GM20431 (cell line): Measurements from ENCODE around the gene MBP.

Experiments
- in situ Hi-C: fragments of 300-500 bp; cut with MseI, MboI; formaldehyde crosslinking; loops from one replicate; pipeline ENCODE4 v1.15.0; 2020; ENCODE audit warnings: low sequenced_read_pairs; ENCODE audit not compliant: unreplicated experiment

Gene MBP

DNA sequence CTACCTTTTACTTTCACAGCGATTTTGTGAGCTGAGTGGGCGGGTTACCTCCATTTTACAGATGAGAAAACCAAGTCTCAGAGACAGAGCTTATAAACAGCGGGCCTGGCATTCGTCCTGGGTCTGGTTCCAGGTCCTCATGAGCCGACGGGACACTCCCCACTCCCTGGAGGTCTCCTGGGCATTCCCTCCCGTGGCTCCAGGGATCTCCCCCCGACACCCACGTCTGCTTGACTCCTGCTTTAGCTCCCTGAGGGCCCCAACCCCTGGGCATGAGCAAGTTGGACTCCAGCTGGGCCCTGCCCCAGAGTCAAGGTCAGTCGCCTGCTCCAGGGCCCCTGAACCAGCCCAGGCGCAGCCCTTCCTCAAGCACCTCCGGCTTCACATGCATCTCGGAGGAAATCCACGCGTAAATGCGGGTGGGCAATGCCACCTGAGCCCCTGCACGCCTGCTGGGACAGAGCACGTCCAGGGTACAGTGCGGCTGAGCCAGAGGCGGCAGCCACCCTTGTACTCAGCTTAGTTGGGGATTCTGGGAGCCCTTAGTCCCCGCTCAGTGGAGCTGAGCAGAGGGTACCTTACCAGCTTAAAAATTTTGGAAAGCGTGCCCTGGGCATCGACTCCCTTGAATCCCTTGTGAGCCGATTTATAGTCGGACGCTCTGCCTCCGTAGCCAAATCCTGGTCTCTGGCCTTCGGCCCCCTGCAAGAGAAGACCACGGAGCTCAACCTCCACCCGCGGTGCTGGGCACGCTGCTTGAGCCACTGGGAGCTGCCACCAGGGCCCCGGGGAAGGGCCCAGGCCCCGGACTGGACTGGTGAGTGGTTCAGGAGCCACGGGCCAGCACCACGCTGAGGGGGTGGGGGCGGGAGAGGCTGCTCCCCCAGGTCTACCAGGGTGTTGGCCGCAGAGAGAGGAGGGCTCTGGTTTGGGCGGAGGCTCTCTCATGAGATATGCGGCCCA, 148.1 kb downstream of the MBP start:
- in situ Hi-C loops, result loop anchor here (10.0 kb wide), 1 partner anchor 60 kb away; no protein-coding TSS in a partner anchor

GRCh38 chr18:76983613-76984051, 149.0 kb downstream of the MBP start:
- in situ Hi-C loops, result loop anchor here (10.0 kb wide), 1 partner anchor 59 kb away; no protein-coding TSS in a partner anchor

GRCh38 chr18:76982841-76983583, 149.6 kb downstream of the MBP start:
- in situ Hi-C loops, result loop anchor here (10.0 kb wide), 1 partner anchor 58 kb away; no protein-coding TSS in a partner anchor

DNA sequence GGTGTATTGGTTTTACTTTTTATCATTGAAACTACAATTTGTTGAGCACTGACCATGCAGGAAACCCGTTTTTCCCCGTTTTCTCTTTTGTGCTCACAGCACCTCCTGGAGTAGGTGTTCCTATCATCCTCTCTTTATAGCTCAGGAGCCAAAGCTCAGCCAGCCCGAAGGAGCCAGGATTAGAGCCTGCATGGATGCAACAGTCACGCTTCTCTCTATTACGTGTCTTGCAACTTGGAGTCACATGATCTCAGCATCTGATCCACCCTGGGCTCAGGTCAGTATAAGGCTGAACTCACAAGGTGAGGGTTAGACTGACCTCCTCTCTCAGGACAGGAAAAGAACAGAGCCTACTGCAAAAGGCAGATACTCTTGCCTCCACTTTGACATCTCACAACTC, 150.5 kb downstream of the MBP start:
- in situ Hi-C loops, result loop anchor here (10.0 kb wide), 1 partner anchor 57 kb away; no protein-coding TSS in a partner anchor

DNA sequence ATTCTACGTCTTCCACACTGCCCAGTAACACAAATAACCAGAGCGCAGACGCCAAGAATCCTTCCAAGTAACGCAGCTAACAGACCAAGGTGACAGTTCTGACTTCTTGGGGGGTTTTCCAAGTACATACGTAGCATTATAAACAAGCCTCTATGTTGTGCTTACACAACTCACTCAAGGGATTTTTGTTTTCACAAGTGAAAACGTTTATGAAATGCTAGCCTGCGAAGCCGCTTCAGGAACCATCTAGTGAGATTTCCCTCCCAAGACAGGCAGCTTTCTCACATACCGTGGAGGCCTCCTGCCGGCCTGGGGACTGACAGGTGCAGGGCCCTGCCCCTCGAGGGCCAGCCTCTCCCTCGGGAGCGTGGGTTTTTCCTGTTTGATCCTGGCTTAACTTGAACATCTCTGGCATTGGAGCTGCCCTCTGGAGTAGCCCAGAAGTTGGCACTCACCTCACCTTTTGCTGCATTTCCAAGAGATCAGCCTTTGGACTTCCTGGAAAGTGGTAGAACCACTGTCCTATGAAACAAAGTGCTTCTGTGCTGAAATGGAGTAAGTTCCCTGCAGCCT, 151.1 kb downstream of the MBP start:
- in situ Hi-C loops, result loop anchor here (10.0 kb wide), 1 partner anchor 57 kb away; no protein-coding TSS in a partner anchor

GRCh38 chr18:76980663-76981395, 151.8 kb downstream of the MBP start:
- in situ Hi-C loops, result loop anchor here (10.0 kb wide), 1 partner anchor 56 kb away; no protein-coding TSS in a partner anchor

- in situ Hi-C loops, result loop anchor here (10.0 kb wide), 1 partner anchor 55 kb away; no protein-coding TSS in a partner anchor
These were observed 152.7 kb downstream of the MBP start for GRCh38 chr18:76979906-76980305.

GRCh38 chr18:76979111-76979751, 153.4 kb downstream of the MBP start:
- in situ Hi-C loops, result no loop called here

GRCh38 chr18:76978616-76979015, 154.0 kb downstream of the MBP start:
- in situ Hi-C loops, result no loop called here

GRCh38 chr18:76977684-76978232, 154.8 kb downstream of the MBP start:
- in situ Hi-C loops, result no loop called here

GRCh38 chr18:76977108-76977621, 155.4 kb downstream of the MBP start:
- in situ Hi-C loops, result no loop called here

- in situ Hi-C loops, result no loop called here
These were observed 156.9 kb downstream of the MBP start for GRCh38 chr18:76975577-76976110.

DNA sequence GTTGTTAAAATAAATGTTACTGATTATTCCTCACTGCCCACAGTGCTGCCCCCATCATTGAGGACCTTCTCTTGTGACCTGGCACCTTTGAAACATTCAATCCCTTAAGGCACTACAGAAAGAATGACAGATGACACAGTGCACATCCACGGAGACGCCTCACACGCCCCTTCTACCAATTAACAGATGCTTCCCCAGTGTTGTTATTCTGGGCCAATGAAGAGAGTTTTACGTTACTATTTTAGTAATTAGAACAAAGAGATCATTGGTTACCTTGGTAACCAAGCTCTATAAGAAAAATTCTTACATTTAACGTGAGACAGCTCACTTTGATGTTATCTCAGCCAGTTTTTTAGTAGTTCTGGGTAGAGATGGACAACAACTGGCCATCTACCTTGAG, 158.2 kb downstream of the MBP start:
- in situ Hi-C loops, result no loop called here

DNA sequence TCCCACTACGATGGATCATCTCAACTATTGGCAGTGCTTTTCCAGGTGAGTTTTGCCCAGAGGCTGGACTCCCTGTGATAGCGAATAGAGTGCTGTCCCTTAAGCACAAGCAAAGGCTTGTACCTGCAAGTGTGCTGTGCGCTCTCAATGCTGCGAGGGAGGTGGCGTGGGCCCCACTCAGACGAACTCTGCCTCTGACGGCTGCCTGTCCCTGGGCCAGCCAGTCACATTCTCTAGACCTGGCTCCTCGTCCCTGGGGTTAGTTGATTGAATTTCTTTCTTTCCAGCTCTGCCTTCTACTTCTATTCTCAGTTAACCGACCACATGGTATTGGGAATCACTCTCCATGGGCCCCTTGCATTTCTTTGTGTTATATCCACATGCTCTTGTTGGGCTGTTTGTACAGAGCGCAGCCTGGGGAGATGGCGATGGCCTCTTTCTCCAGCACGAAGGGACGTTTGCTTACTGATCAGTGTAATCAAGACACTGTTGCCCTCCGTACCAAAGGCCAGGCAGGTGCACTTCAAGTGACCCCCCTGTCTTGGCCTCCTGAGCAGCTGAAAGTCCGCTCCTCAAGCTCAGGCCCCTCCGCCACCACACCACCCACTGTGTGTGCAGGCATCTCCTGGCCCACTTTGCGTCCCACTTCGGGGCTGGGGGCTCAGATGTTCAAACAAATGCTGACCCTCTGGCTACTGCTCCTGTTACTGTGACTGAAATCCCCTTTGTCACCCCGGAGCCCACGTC, 158.9 kb downstream of the MBP start:
- in situ Hi-C loops, result no loop called here

- in situ Hi-C loops, result no loop called here
These were observed 159.6 kb downstream of the MBP start for GRCh38 chr18:76972846-76973519.

GRCh38 chr18:76972241-76972640, 160.3 kb downstream of the MBP start:
- in situ Hi-C loops, result no loop called here
